IMR-90 (cell line): ENCODE results near the gene PRDM2. TPM values are rescaled to one million over a fixed set of nuclear protein-coding genes. Genes with fewer than 3 reads are reported as not detected.

Experiments
- ATAC-seq: fragments of 200-7000 bp; cut with Tn5 transposase; 2 replicates; pipeline ENCODE4 v1.9.1; 2020; ENCODE audit warnings: low read depth, mild to moderate bottlenecking, moderate library complexity
- BruUV-seq: library from RNA; stranded (reverse); fragments of 400-500 nt; replicated peaks from 2 replicates; lab custom pipeline; 2021; lab: Mats Ljungman, UMichigan
- CTCF ChIA-PET: fragments of 300-600 bp; formaldehyde crosslinking; extraction: SDS; loops from one replicate; lab custom pipeline; 2021; ENCODE audit warnings: antibody characterized with exemption; lab: Yijun Ruan, JAX
- POLR2A ChIA-PET: fragments of 300-600 bp; sonication (Branson Sonifier 250); formaldehyde crosslinking; loops from one replicate; lab custom pipeline; 2022; ENCODE audit warnings: antibody characterized with exemption; ENCODE audit not compliant: unreplicated experiment; lab: Charles Lee
- DNase-seq: peaks from one replicate; pipeline ENCODE4 v3.0.0; 2013
- H2AFZ ChIP-seq: replicated peaks from 2 replicates; pipeline ENCODE3; 2013; ENCODE audit warnings: low read length, mild to moderate bottlenecking; ENCODE audit not compliant: poor library complexity
- H2AK5ac ChIP-seq: 2 replicates; pipeline ENCODE4 v1.6.1; 2013; ENCODE audit warnings: low read depth, low read length, inconsistent platforms
- H2AK9ac ChIP-seq: replicated peaks from 2 replicates; pipeline ENCODE3; 2013; ENCODE audit warnings: mild to moderate bottlenecking, low read depth, low read length, moderate library complexity; ENCODE audit not compliant: poor library complexity
- H2BK120ac ChIP-seq: 2 replicates; pipeline ENCODE4 v1.6.1; 2013; ENCODE audit warnings: low read depth, low read length, inconsistent platforms
- H2BK15ac ChIP-seq: 3 replicates; pipeline ENCODE4 v1.6.1; 2013; ENCODE audit warnings: low read depth, low read length, inconsistent platforms
- H2BK20ac ChIP-seq: 2 replicates; pipeline ENCODE4 v1.6.1; 2013; ENCODE audit warnings: low read depth, mild to moderate bottlenecking, inconsistent platforms, low read length, moderate library complexity
- H2BK5ac ChIP-seq: 2 replicates; pipeline ENCODE4 v1.6.1; 2013; ENCODE audit warnings: mild to moderate bottlenecking, low read depth, low read length, inconsistent platforms; ENCODE audit not compliant: poor library complexity, severe bottlenecking
- H3K14ac ChIP-seq: replicated peaks from 2 replicates; pipeline ENCODE4 v1.6.1; 2013; ENCODE audit warnings: low read depth, low read length, inconsistent platforms
- H3K18ac ChIP-seq: 2 replicates; pipeline ENCODE4 v1.6.1; 2013; ENCODE audit warnings: low read depth, low read length, control low read depth
- H3K23ac ChIP-seq: 2 replicates; pipeline ENCODE4 v1.6.1; 2013; ENCODE audit warnings: low read depth, low read length, inconsistent platforms
- H3K27ac ChIP-seq: 2 replicates; pipeline ENCODE4 v1.5.1; 2013; ENCODE audit warnings: mild to moderate bottlenecking, control low read depth, low read length; ENCODE audit not compliant: insufficient read depth
- H3K27me3 ChIP-seq: 2 replicates; pipeline ENCODE4 v1.6.1; 2013; ENCODE audit warnings: low read length; ENCODE audit not compliant: control insufficient read depth, insufficient read depth
- H3K36me3 ChIP-seq: 2 replicates; pipeline ENCODE4 v1.6.1; 2013; ENCODE audit warnings: low read length, mixed read lengths; ENCODE audit not compliant: control insufficient read depth, insufficient read depth
- H3K4ac ChIP-seq: 2 replicates; pipeline ENCODE4 v1.6.1; 2013; ENCODE audit warnings: low read depth, low read length, inconsistent platforms
- H3K4me1 ChIP-seq: 2 replicates; pipeline ENCODE4 v1.6.1; 2013; ENCODE audit warnings: low read length, mixed read lengths; ENCODE audit not compliant: control insufficient read depth, insufficient read depth
- H3K4me2 ChIP-seq: 2 replicates; pipeline ENCODE4 v1.6.1; 2013; ENCODE audit warnings: low read depth, mild to moderate bottlenecking, control low read depth, low read length, moderate library complexity
- H3K4me3 ChIP-seq: 2 replicates; pipeline ENCODE4 v1.5.1; 2013; ENCODE audit warnings: low read depth, mild to moderate bottlenecking, control low read depth, low read length, moderate library complexity; ENCODE audit not compliant: insufficient read depth
- H3K56ac ChIP-seq: 2 replicates; pipeline ENCODE4 v1.6.1; 2013; ENCODE audit warnings: low read length, inconsistent platforms; ENCODE audit not compliant: insufficient read depth; ENCODE audit errors: extremely low read depth
- H3K79me1 ChIP-seq, 2 experiments: 2 replicates each; pipeline ENCODE4 v1.6.1; 2013; ENCODE audit warnings: low read length in 2 of 2, inconsistent platforms in 1 of 2, low read depth in 1 of 2
- H3K9ac ChIP-seq: 2 replicates; pipeline ENCODE4 v1.6.1; 2013; ENCODE audit warnings: low read depth, low read length, control low read depth
- H3K9me1 ChIP-seq: 2 replicates; pipeline ENCODE4 v1.6.1; 2013; ENCODE audit warnings: low read length, inconsistent platforms; ENCODE audit not compliant: insufficient read depth
- H3K9me3 ChIP-seq: 2 replicates; pipeline ENCODE4 v1.6.1; 2013; ENCODE audit warnings: low read length; ENCODE audit not compliant: control insufficient read depth, insufficient read depth
- H4K20me1 ChIP-seq: 2 replicates; pipeline ENCODE4 v1.6.1; 2013; ENCODE audit warnings: low read length, inconsistent platforms; ENCODE audit not compliant: insufficient read depth
- H4K5ac ChIP-seq: 2 replicates; pipeline ENCODE4 v1.6.1; 2013; ENCODE audit warnings: mild to moderate bottlenecking, low read depth, low read length, control low read depth
- H4K8ac ChIP-seq, 2 experiments: 2 replicates each; pipeline ENCODE4 v1.6.1; 2013; ENCODE audit warnings: low read depth in 2 of 2, low read length in 2 of 2, control low read depth in 1 of 2, inconsistent platforms in 1 of 2
- H4K91ac ChIP-seq: 2 replicates; pipeline ENCODE4 v1.6.1; 2013; ENCODE audit warnings: low read depth, low read length, inconsistent platforms; ENCODE audit not compliant: insufficient read depth
- BHLHE40 ChIP-seq: fragments of 150-350 bp; IDR thresholded peaks from 2 replicates; pipeline ENCODE4 v1.6.1; 2016; ENCODE audit warnings: mild to moderate bottlenecking, low read depth, low read length
- CEBPB ChIP-seq: IDR thresholded peaks from 2 replicates; pipeline ENCODE4 v1.6.1; 2012; ENCODE audit warnings: low read depth, low read length, improper control_type of control experiment
- CHD1 ChIP-seq: IDR thresholded peaks from 2 replicates; pipeline ENCODE4 v1.6.1; 2012; ENCODE audit warnings: low read depth, low read length, improper control_type of control experiment
- CTCF ChIP-seq: conservative IDR thresholded peaks from 2 replicates; pipeline ENCODE4 v1.5.1; 2012; ENCODE audit warnings: mild to moderate bottlenecking, low read depth, low read length, improper control_type of control experiment
- ELK1 ChIP-seq: fragments of 150-350 bp; IDR thresholded peaks from 2 replicates; pipeline ENCODE4 v1.6.1; 2016; ENCODE audit warnings: low read depth, mild to moderate bottlenecking, low read length, moderate library complexity, borderline replicate concordance
- FOS ChIP-seq: fragments of 150-350 bp; IDR thresholded peaks from 2 replicates; pipeline ENCODE4 v1.6.1; 2016; ENCODE audit warnings: low read depth, low read length
- MAFK ChIP-seq: IDR thresholded peaks from 2 replicates; pipeline ENCODE4 v1.6.1; 2012; ENCODE audit warnings: low read depth, low read length, improper control_type of control experiment
- MAZ ChIP-seq: IDR thresholded peaks from 2 replicates; pipeline ENCODE4 v1.6.1; 2012; ENCODE audit warnings: low read depth, mild to moderate bottlenecking, low read length, improper control_type of control experiment, moderate library complexity, borderline replicate concordance
- MXI1 ChIP-seq: IDR thresholded peaks from 2 replicates; pipeline ENCODE4 v1.6.1; 2012; ENCODE audit warnings: low read depth, mild to moderate bottlenecking, low read length, moderate library complexity, borderline replicate concordance
- NFE2L2 ChIP-seq: fragments of 150-350 bp; IDR thresholded peaks from 2 replicates; pipeline ENCODE4 v1.6.1; 2016; ENCODE audit warnings: low read depth, mild to moderate bottlenecking, low read length
- POLR2A ChIP-seq: IDR thresholded peaks from 2 replicates; pipeline ENCODE4 v1.6.1; 2012; ENCODE audit warnings: mild to moderate bottlenecking, low read depth, low read length
- RAD21 ChIP-seq: IDR thresholded peaks from 2 replicates; pipeline ENCODE4 v1.6.1; 2012; ENCODE audit warnings: low read length, improper control_type of control experiment
- RCOR1 ChIP-seq: IDR thresholded peaks from 2 replicates; pipeline ENCODE4 v1.6.1; 2012; ENCODE audit warnings: mild to moderate bottlenecking, low read length, improper control_type of control experiment; ENCODE audit not compliant: insufficient replicate concordance
- RFX5 ChIP-seq: IDR thresholded peaks from 2 replicates; pipeline ENCODE4 v1.8.0; 2012; ENCODE audit warnings: low read depth, mild to moderate bottlenecking, low read length, moderate library complexity
- SMC3 ChIP-seq: fragments of 150-350 bp; IDR thresholded peaks from 2 replicates; pipeline ENCODE4 v1.6.1; 2016; ENCODE audit warnings: low read depth, mild to moderate bottlenecking, antibody characterized with exemption, low read length, moderate library complexity
- USF2 ChIP-seq: fragments of 150-350 bp; IDR thresholded peaks from 2 replicates; pipeline ENCODE4 v1.6.1; 2017; ENCODE audit warnings: mild to moderate bottlenecking, antibody characterized with exemption, low read length, low read depth
- WGBS, 2 experiments: methylation state at CpG; one replicate each; pipeline versions ENCODE4 v1.1.5 to v1.1.7; 2013; ENCODE audit warnings: missing lambda C conversion rate in 2 of 2; ENCODE audit not compliant: insufficient read length in 1 of 2; ENCODE audit errors: extremely low coverage in 2 of 2; 5-methylcytosine and 5-hydroxymethylcytosine counted together
- dilution Hi-C: fragments of 300-500 bp; cut with HindIII; formaldehyde crosslinking; loops from one replicate; pipeline ENCODE4 v1.14.3; 2018; ENCODE audit warnings: low sequenced_read_pairs; ENCODE audit not compliant: unreplicated experiment
- in situ Hi-C: fragments of 300-500 bp; cut with MboI; formaldehyde crosslinking; loops from 3 replicates; pipeline ENCODE4 v1.14.3; 2019; ENCODE audit warnings: low sequenced_read_pairs, inconsistent platforms, mixed read lengths
- intact Hi-C: fragments of 100-400 bp; cut with micrococcal nuclease; formaldehyde crosslinking; loops from 2 replicates; pipeline ENCODE4 v1.10.0; 2022
- polyA plus RNA-seq, 3 experiments: library from polyadenylated mRNA; depleted of rRNA; stranded (reverse); fragments of >200 nt; gene quantifications; 2 replicates each; pipeline ENCODE4 v1.2.3, GENCODE V29; 2012; ENCODE audit warnings: low replicate concordance in 1 of 3
- total RNA-seq: library from RNA; depleted of rRNA; stranded (reverse); fragments of >200 nt; gene quantifications from 2 replicates; pipeline ENCODE4 v1.2.3, GENCODE V29; 2012

Gene PRDM2
- total and polyA plus RNA-seq, 2 of the 4 experiments (the other 2 are of a cell fraction) = 3.4 to 8.9 TPM

- Histone ChIP-seq H2BK5ac (no peak overlapping the region), H3K4me2 (no peak overlapping the region), H3K79me1 (peaks cover 45 to 73% of the 10 kb centered on the region in 2 experiments), H3K9me1 (peaks cover 10% of the 10 kb centered on the region), H3K9ac (no peak overlapping the region), H2BK20ac (no peak overlapping the region), H2BK15ac (no peak overlapping the region), H3K27ac (no peak overlapping the region), H3K18ac (no peak overlapping the region), H3K4me1 (peaks cover 4% of the 10 kb centered on the region), H2AK5ac (no peak overlapping the region), H3K23ac (peak overlapping the region; percentile 33; the same call in 1 of the 2 replicates), H4K91ac (no peak overlapping the region), H2AK9ac (no peak overlapping the region), H3K14ac (no peak overlapping the region), H3K56ac (no peak overlapping the region), H3K4ac (no peak overlapping the region), H3K36me3 (peaks cover 17% of the 10 kb centered on the region), H4K20me1 (peaks cover 35% of the 10 kb centered on the region), H4K8ac (no peak overlapping the region), H2BK120ac (no peak overlapping the region), H3K4me3 (no peak overlapping the region), H3K27me3 (no peaks in the 10 kb centered on the region), H3K9me3 (no peaks in the 10 kb centered on the region), H4K5ac (no peak overlapping the region), H2AFZ (no peak overlapping the region)
- WGBS, 2 experiments = 100% methylated on average over 1 of the region's 13 CpGs
- DNase-seq (no peak), ATAC-seq (no peak)
- dilution Hi-C loops (no loop called here), intact Hi-C loops (no loop called here), in situ Hi-C loops (no loop called here)
- POLR2A ChIA-PET = no interaction called here
- no peak for TF ChIP-seq NFE2L2
- TF ChIP-seq RAD21 = no peak
- TF ChIP-seq MXI1 = no peak
- TF ChIP-seq SMC3 = no peak
- no peak for TF ChIP-seq POLR2A
- TF ChIP-seq USF2 = no peak
- TF ChIP-seq CTCF = no peak
- TF ChIP-seq FOS = no peak
- TF ChIP-seq MAFK = no peak
- no peak for TF ChIP-seq CHD1
- TF ChIP-seq BHLHE40 = no peak
- TF ChIP-seq RCOR1 = no peak
- TF ChIP-seq MAZ = no peak
- TF ChIP-seq CEBPB = no peak
- no peak for TF ChIP-seq ELK1
- TF ChIP-seq RFX5 = no peak
- CTCF ChIA-PET = no interaction called here
- BruUV-seq = no TSS peak
These were observed 90.5 kb downstream of the PRDM2 start for GRCh38 chr1:13790290-13791030.
